Transverse colon (tissue), 4 donors: ENCODE measurements around the gene NRXN2.

Experiments
- EP300 ChIP-seq: sonication (generic); formaldehyde crosslinking; IDR thresholded peaks from one replicate; pipeline ENCODE4 v1.6.1; 2017; ENCODE audit warnings: antibody characterized with exemption, low read depth
- POLR2A ChIP-seq: fragments of 450-650 bp; IDR thresholded peaks from one replicate; pipeline ENCODE4 v1.6.1; 2016; ENCODE audit warnings: antibody characterized with exemption, mild to moderate bottlenecking, moderate library complexity
- POLR2AphosphoS5 ChIP-seq, 3 donors: sonication (generic); formaldehyde crosslinking; IDR thresholded peaks; one replicate each; pipeline ENCODE4 v1.6.1; 2016; ENCODE audit warnings: antibody characterized with exemption in 3 of 3
- TF ChIP-seq, protein P1 (sequence below), 5 experiments: fragments of 200-600 bp in 3 of 5; fragments of 450-650 bp in 2 of 5; sonication (generic) in 3 of 5; IDR thresholded peaks; 1 replicate in 2 of 5; 2 replicates in 3 of 5; pipeline ENCODE4 v1.5.1; 2016 to 2017; ENCODE audit warnings: antibody characterized with exemption in 5 of 5, inconsistent platforms in 3 of 5, mild to moderate bottlenecking in 2 of 5, moderate library complexity in 1 of 5

DNA sequence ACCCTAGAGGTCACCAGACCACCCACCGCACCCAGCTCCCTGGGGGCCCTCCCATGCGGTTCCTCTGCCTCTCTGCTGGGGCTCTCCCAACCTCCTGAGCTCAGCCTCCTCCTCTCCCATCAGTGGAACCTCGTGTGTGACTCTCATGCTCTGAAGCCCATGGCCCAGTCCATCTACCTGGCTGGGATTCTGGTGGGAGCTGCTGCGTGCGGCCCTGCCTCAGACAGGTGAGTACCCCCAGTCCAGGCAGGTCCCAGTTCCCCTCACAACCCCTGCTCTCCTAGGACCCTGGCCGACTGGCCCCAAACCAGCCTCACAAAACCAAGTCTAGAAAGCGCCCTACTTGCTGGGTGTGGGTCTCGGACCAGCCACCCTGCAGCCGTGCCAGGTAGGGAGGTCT is 130.3 kb downstream of the NRXN2 start:
- no peak for TF ChIP-seq POLR2AphosphoS5 (IDR thresholded peaks at IDR 0.05)
- TF ChIP-seq, protein P1, sequence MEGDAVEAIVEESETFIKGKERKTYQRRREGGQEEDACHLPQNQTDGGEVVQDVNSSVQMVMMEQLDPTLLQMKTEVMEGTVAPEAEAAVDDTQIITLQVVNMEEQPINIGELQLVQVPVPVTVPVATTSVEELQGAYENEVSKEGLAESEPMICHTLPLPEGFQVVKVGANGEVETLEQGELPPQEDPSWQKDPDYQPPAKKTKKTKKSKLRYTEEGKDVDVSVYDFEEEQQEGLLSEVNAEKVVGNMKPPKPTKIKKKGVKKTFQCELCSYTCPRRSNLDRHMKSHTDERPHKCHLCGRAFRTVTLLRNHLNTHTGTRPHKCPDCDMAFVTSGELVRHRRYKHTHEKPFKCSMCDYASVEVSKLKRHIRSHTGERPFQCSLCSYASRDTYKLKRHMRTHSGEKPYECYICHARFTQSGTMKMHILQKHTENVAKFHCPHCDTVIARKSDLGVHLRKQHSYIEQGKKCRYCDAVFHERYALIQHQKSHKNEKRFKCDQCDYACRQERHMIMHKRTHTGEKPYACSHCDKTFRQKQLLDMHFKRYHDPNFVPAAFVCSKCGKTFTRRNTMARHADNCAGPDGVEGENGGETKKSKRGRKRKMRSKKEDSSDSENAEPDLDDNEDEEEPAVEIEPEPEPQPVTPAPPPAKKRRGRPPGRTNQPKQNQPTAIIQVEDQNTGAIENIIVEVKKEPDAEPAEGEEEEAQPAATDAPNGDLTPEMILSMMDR (IDR thresholded peaks at IDR 0.05), result no peak
- TF ChIP-seq POLR2A, result no peak
- TF ChIP-seq EP300, result no peak
